Measurements from ENCODE around the gene BAHCC1.

The BAHCC1 gene

GRCh38 chr17:81427173-81428120, 32.2 kb downstream of the BAHCC1 start:
- DNase-seq (ENCODE audit: low read depth): no peak
- TF ChIP-seq, protein P1, sequence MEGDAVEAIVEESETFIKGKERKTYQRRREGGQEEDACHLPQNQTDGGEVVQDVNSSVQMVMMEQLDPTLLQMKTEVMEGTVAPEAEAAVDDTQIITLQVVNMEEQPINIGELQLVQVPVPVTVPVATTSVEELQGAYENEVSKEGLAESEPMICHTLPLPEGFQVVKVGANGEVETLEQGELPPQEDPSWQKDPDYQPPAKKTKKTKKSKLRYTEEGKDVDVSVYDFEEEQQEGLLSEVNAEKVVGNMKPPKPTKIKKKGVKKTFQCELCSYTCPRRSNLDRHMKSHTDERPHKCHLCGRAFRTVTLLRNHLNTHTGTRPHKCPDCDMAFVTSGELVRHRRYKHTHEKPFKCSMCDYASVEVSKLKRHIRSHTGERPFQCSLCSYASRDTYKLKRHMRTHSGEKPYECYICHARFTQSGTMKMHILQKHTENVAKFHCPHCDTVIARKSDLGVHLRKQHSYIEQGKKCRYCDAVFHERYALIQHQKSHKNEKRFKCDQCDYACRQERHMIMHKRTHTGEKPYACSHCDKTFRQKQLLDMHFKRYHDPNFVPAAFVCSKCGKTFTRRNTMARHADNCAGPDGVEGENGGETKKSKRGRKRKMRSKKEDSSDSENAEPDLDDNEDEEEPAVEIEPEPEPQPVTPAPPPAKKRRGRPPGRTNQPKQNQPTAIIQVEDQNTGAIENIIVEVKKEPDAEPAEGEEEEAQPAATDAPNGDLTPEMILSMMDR (conservative IDR thresholded peaks at IDR 0.05; ENCODE audit: control insufficient read depth, insufficient read depth, low read depth, low read length): no peak
- H3K4me3 ChIP-seq (ENCODE audit: control insufficient read depth, low read depth, low read length): no peak overlapping the region

- no peak overlapping the region for H3K4me3 ChIP-seq (ENCODE audit: control insufficient read depth, low read depth, low read length)
- DNase-seq (ENCODE audit: low read depth): no peak
- TF ChIP-seq, protein P1 (conservative IDR thresholded peaks at IDR 0.05; ENCODE audit: control insufficient read depth, insufficient read depth, low read depth, low read length): no peak
Measured at GRCh38 chr17:81428121-81428515, 32.9 kb downstream of the BAHCC1 start.

- no peak overlapping the region for H3K4me3 ChIP-seq (ENCODE audit: control insufficient read depth, low read depth, low read length)
- TF ChIP-seq, protein P1 (conservative IDR thresholded peaks at IDR 0.05; ENCODE audit: control insufficient read depth, insufficient read depth, low read depth, low read length): no peak
- DNase-seq (ENCODE audit: low read depth): no peak
Measured at GRCh38 chr17:81428516-81428915, 33.3 kb downstream of the BAHCC1 start.

- TF ChIP-seq, protein P1 (conservative IDR thresholded peaks at IDR 0.05; ENCODE audit: control insufficient read depth, insufficient read depth, low read depth, low read length): no peak
- DNase-seq (ENCODE audit: low read depth): peak; percentile 61
- no peak overlapping the region for H3K4me3 ChIP-seq (ENCODE audit: control insufficient read depth, low read depth, low read length)
Measured at GRCh38 chr17:81428948-81429774, 33.9 kb downstream of the BAHCC1 start.

GRCh38 chr17:81429821-81430551, 34.7 kb downstream of the BAHCC1 start:
- TF ChIP-seq, protein P1 (conservative IDR thresholded peaks at IDR 0.05; ENCODE audit: control insufficient read depth, insufficient read depth, low read depth, low read length): no peak
- peak; percentile 44 for DNase-seq (ENCODE audit: low read depth)
- no peak overlapping the region for H3K4me3 ChIP-seq (ENCODE audit: control insufficient read depth, low read depth, low read length)

Data from fibroblast of mammary gland (primary cell).